ENCODE data around the gene ADAMTSL5.
A peak's percentile ranks its signal among the peaks of the same experiment; 100 is the strongest.
"Not testable (repeated sequence)": the region's sequence is repeated elsewhere in the genome, so short reads cannot be mapped to it uniquely, and the experiment has no call there.

The ADAMTSL5 gene

GRCh38 chr19:1512671-1513498 is at the start of gene ADAMTSL5:
ADAMTSL5 (minus strand) TSS chr19:1513019; CDS start chr19:1510943, 2,076 bp downstream.
- DNase-seq, result peak; percentile 49 to 71

GRCh38 chr19:1561236-1561842 is 48.5 kb upstream of the ADAMTSL5 start:
- DNase-seq, result no peak

- no peak for DNase-seq
These were observed 47.6 kb upstream of the ADAMTSL5 start for GRCh38 chr19:1560286-1560882.

- no peak for DNase-seq
These were observed 45.7 kb upstream of the ADAMTSL5 start for GRCh38 chr19:1558552-1558951.

GRCh38 chr19:1556390-1557070 is 43.7 kb upstream of the ADAMTSL5 start:
- no peak for DNase-seq

GRCh38 chr19:1555487-1556389 is 42.9 kb upstream of the ADAMTSL5 start:
- DNase-seq, result no peak

- no peak for DNase-seq
These were observed 42.1 kb upstream of the ADAMTSL5 start for GRCh38 chr19:1554968-1555367.

- no peak for DNase-seq
These were observed 40.6 kb upstream of the ADAMTSL5 start for GRCh38 chr19:1553415-1553814.

GRCh38 chr19:1551068-1552040 is 38.5 kb upstream of the ADAMTSL5 start:
- no peak for DNase-seq

GRCh38 chr19:1549332-1549945 is 36.6 kb upstream of the ADAMTSL5 start:
- DNase-seq, result no peak

- no peak for DNase-seq
These were observed 27.6 kb upstream of the ADAMTSL5 start for GRCh38 chr19:1540365-1540925.

- DNase-seq, result not testable (repeated sequence)
These were observed 26.9 kb upstream of the ADAMTSL5 start for GRCh38 chr19:1539749-1540148.

GRCh38 chr19:1538978-1539377 is 26.2 kb upstream of the ADAMTSL5 start:
- DNase-seq, result no peak

GRCh38 chr19:1535699-1536098 is 22.9 kb upstream of the ADAMTSL5 start:
- not testable (repeated sequence) for DNase-seq

GRCh38 chr19:1534972-1535371 is 22.2 kb upstream of the ADAMTSL5 start:
- DNase-seq, result no peak

GRCh38 chr19:1533510-1534150 is 20.8 kb upstream of the ADAMTSL5 start:
- no peak for DNase-seq

- no peak for DNase-seq
These were observed 19.2 kb upstream of the ADAMTSL5 start for GRCh38 chr19:1532003-1532402.

- DNase-seq, result no peak
These were observed 18.8 kb upstream of the ADAMTSL5 start for GRCh38 chr19:1531587-1531986.

GRCh38 chr19:1530856-1531255 is 18.0 kb upstream of the ADAMTSL5 start:
- not testable (repeated sequence) for DNase-seq

- no peak for DNase-seq
These were observed 16.6 kb upstream of the ADAMTSL5 start for GRCh38 chr19:1529430-1529816.

Data from CD4-positive, alpha-beta T cell treated with Interferon alpha-2 for 1 hour (primary cell).